Osteocyte (in vitro differentiated cells): ENCODE data around the gene CDC42EP5. TPM values are rescaled to one million over a fixed set of nuclear protein-coding genes. Genes with fewer than 3 reads are reported as not detected.

Experiments used
- DNase-seq: peaks from one replicate; pipeline ENCODE4 v3.0.0; 2021; ENCODE audit warnings: mixed read lengths; ENCODE audit not compliant: unreplicated experiment; ENCODE audit errors: extremely low spot score
- H3K27ac Mint-ChIP-seq: one replicate; pipeline ENCODE4 v1.8.0; 2021; ENCODE audit warnings: mild to moderate bottlenecking, mixed read lengths; ENCODE audit not compliant: unreplicated experiment
- H3K27me3 Mint-ChIP-seq: one replicate; pipeline ENCODE4 v1.8.0; 2021; ENCODE audit warnings: mixed read lengths; ENCODE audit not compliant: unreplicated experiment
- H3K36me3 Mint-ChIP-seq: one replicate; pipeline ENCODE4 v1.8.0; 2021; ENCODE audit warnings: mixed read lengths; ENCODE audit not compliant: unreplicated experiment
- H3K4me1 Mint-ChIP-seq: one replicate; pipeline ENCODE4 v1.8.0; 2021; ENCODE audit warnings: mixed read lengths; ENCODE audit not compliant: unreplicated experiment
- H3K4me3 Mint-ChIP-seq: one replicate; pipeline ENCODE4 v1.8.0; 2021; ENCODE audit warnings: mild to moderate bottlenecking, moderate library complexity, mixed read lengths; ENCODE audit not compliant: unreplicated experiment
- H3K9me3 Mint-ChIP-seq: one replicate; pipeline ENCODE4 v1.8.0; 2021; ENCODE audit warnings: mixed read lengths; ENCODE audit not compliant: unreplicated experiment
- CTCF ChIP-seq: fragments of 200-600 bp; sonication (generic); IDR thresholded peaks from 2 replicates; pipeline ENCODE4 v1.5.0; 2021; ENCODE audit warnings: antibody characterized with exemption, mild to moderate bottlenecking, moderate library complexity
- total RNA-seq: library from RNA; stranded (reverse); gene quantifications from 2 replicates; pipeline ENCODE4 v1.2.1, GENCODE V29; 2021

The CDC42EP5 gene
- total RNA-seq, 1 donor from 2014 or later: 85.4 TPM

DNA sequence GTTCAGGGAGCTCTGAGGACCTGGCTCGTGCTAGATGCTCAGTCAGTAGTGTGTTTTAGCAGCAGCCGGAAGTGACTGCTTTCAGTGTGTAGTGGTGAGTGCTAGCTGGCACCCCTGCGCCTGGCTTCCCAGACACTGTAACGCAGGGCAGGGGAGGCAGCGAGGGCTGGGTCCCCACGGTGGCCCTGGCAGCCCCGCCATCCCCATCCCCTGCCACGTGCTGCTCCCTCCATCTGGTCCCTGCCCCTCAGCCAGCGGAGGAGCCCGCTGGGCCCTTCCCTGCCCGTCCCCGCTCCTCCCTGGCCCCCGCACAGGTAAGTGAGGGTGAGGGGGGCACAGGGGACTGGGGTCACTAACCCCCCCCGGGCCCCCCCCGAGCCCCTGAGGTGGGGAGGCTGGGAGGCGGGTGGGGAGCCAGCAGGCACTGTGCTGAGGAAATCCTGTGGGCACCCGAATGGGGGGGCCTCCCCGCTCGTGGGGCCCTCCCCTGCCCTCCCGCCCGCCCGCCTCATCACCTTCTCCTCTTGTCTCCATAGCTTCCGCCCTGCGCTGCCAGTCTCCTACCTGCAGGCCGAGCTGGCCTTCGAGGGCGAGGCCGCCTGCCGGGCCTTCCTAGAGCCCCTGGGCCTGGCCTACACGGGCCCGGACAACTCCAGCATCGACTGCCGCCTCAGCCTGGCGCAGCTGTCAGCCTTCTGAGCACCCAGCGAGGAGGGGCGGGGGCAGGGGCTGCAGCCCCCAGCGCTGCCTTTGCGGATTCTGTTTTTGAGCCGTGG is 12.7 kb downstream of the CDC42EP5 start:
- TF ChIP-seq CTCF: no peak
- peaks cover 27% of the 10 kb centered on the region for H3K36me3 Mint-ChIP-seq
- no peak for DNase-seq
- peaks cover 30% of the 10 kb centered on the region for H3K4me1 Mint-ChIP-seq
- H3K4me3 Mint-ChIP-seq: no peak overlapping the region
- no peaks in the 10 kb centered on the region for H3K9me3 Mint-ChIP-seq
- H3K27me3 Mint-ChIP-seq: no peaks in the 10 kb centered on the region
- no peak overlapping the region for H3K27ac Mint-ChIP-seq

GRCh38 chr19:54459282-54460229 is 13.5 kb downstream of the CDC42EP5 start:
- Mint-ChIP-seq H3K27ac (peak overlapping the region; percentile 60), H3K36me3 (peaks cover 33% of the 10 kb centered on the region), H3K4me1 (peaks cover 27% of the 10 kb centered on the region), H3K4me3 (no peak overlapping the region), H3K27me3 (no peaks in the 10 kb centered on the region), H3K9me3 (no peaks in the 10 kb centered on the region)
- DNase-seq: no peak
- TF ChIP-seq CTCF: no peak

DNA sequence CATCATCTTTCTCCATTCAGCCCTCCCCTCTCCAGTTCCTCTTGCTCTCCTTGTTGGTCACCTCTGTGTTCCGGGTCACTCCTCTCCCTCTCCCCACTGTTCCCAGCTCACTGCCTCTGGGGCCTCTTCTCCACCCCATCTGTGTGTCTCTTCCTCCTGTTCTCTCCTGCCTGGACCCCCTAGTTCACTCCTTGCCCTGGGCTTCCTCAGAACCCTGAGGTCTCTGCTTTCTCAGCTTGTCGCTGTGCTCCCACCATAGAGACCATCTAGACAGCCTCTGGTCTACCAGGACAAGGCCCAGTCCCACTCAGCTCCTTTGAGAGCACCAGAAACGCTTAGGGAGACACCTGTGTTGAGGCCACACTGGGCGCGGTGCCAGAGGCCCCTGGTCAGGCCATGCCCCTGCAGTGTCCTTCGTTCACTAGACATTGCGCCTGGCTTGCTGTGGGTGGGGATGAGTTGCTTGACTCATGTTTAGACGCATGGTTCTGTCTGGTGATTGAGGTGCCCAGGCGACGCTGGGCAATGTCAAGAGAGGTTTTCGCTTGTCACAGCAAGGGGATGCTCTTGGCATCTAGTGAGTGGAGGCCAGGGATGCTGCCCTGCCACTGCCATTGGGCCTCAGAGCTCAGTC is 14.3 kb downstream of the CDC42EP5 start:
- no peak overlapping the region for H3K4me3 Mint-ChIP-seq
- no peak for DNase-seq
- TF ChIP-seq CTCF: no peak
- no peaks in the 10 kb centered on the region for H3K27me3 Mint-ChIP-seq
- H3K4me1 Mint-ChIP-seq: peaks cover 20% of the 10 kb centered on the region
- H3K9me3 Mint-ChIP-seq: no peaks in the 10 kb centered on the region
- H3K36me3 Mint-ChIP-seq: peaks cover 33% of the 10 kb centered on the region
- peak overlapping the region; percentile 60 for H3K27ac Mint-ChIP-seq

DNA sequence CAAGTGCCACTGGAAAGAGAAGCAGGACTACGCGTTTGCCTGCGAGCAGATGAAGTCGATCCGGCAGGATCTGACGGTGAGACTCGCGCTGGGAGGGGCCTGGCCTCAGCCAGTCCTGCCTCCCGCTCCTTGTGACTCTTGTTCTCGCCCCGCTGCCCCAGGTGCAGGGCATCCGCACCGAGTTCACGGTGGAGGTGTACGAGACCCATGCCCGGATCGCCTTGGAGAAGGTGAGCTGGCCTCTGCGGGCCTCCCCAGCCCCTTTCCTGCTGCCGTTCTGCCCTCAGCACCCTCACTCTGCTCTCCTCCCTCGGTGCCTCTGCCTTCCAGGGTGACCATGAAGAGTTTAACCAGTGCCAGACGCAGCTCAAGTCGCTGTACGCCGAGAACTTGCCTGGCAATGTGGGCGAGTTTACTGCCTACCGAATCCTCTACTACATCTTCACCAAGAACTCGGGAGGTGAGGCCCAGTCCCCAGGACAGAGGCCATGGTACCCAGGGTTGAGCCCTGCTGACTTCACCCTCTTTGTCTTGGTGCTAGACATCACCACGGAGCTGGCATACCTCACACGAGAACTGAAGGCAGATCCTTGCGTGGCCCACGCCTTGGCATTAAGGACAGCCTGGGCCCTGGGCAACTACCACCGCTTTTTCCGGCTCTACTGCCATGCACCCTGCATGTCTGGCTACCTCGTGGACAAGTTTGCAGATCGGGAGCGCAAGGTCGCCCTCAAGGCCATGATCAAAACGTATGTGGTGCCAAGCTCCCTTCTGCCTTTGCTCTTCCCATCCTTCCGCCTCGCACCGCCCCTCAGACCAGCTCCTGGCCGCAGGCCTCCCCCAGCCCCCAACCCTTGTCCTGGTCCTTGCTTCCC is 15.1 kb downstream of the CDC42EP5 start:
- Mint-ChIP-seq H3K27me3 (no peaks in the 10 kb centered on the region), H3K4me1 (peaks cover 18% of the 10 kb centered on the region), H3K4me3 (no peak overlapping the region), H3K36me3 (peaks cover 40% of the 10 kb centered on the region), H3K9me3 (no peaks in the 10 kb centered on the region), H3K27ac (no peak overlapping the region)
- no peak for DNase-seq
- TF ChIP-seq CTCF: no peak
